PC-9 (cell line): ENCODE measurements around the gene TFF2. TPM values are rescaled to one million over a fixed set of nuclear protein-coding genes. Genes with fewer than 3 reads are reported as not detected.

ENCODE experiments used
- BruUV-seq: library from RNA; stranded (reverse); fragments of 400-500 nt; replicated peaks from 2 replicates; lab custom pipeline; 2021; lab: Mats Ljungman, UMichigan
- CTCF ChIA-PET: fragments of 300-600 bp; sonication (Branson Sonifier 250); formaldehyde crosslinking; loops from one replicate; lab custom pipeline; 2022; ENCODE audit warnings: antibody characterized with exemption; lab: Charles Lee
- POLR2A ChIA-PET: fragments of 300-600 bp; sonication (Branson Sonifier 250); formaldehyde crosslinking; loops from one replicate; lab custom pipeline; 2022; ENCODE audit warnings: antibody characterized with exemption; ENCODE audit not compliant: unreplicated experiment; lab: Charles Lee
- DNase-seq, 2 experiments: peaks; one replicate each; pipeline versions ENCODE4 v3.0.0 to v3.0.0-alpha.2; 2015 to 2022; ENCODE audit warnings: mixed read lengths in 1 of 2
- H2AFZ ChIP-seq: fragments of 200-600 bp; sonication (generic); 2 replicates; pipeline ENCODE4 v1.8.1; 2017; ENCODE audit warnings: antibody characterized with exemption
- H3F3A ChIP-seq: fragments of 200-600 bp; sonication (generic); 2 replicates; pipeline ENCODE4 v1.8.1; 2017; ENCODE audit warnings: antibody characterized with exemption, mild to moderate bottlenecking, low read depth; ENCODE audit not compliant: insufficient read depth
- H3K27ac ChIP-seq: fragments of 200-600 bp; sonication (generic); 2 replicates; pipeline ENCODE4 v1.6.1; 2016; ENCODE audit warnings: mixed run types
- H3K27me3 ChIP-seq: fragments of 200-600 bp; sonication (generic); 2 replicates; pipeline ENCODE4 v1.6.1; 2016; ENCODE audit warnings: low read depth, mixed run types; ENCODE audit not compliant: insufficient read depth
- H3K36me3 ChIP-seq: fragments of 200-600 bp; sonication (generic); 2 replicates; pipeline ENCODE4 v1.6.1; 2016; ENCODE audit warnings: low read depth, mixed run types
- H3K4me1 ChIP-seq: fragments of 200-600 bp; sonication (generic); replicated peaks from 2 replicates; pipeline ENCODE4 v1.6.1; 2016; ENCODE audit warnings: mixed run types; ENCODE audit not compliant: insufficient read depth
- H3K4me2 ChIP-seq: fragments of 200-600 bp; sonication (generic); 2 replicates; pipeline ENCODE4 v1.6.1; 2017; ENCODE audit warnings: mixed run types
- H3K4me3 ChIP-seq: fragments of 200-600 bp; sonication (generic); 2 replicates; pipeline ENCODE4 v1.6.1; 2016; ENCODE audit warnings: mixed run types
- H3K79me2 ChIP-seq: fragments of 200-600 bp; sonication (generic); 2 replicates; pipeline ENCODE4 v1.6.1; 2017; ENCODE audit warnings: low read depth, mixed run types
- H3K9me2 ChIP-seq: fragments of 200-600 bp; sonication (generic); 2 replicates; pipeline ENCODE4 v1.8.1; 2017; ENCODE audit warnings: mild to moderate bottlenecking; ENCODE audit not compliant: insufficient read depth
- H3K9me3 ChIP-seq: fragments of 200-600 bp; sonication (generic); 2 replicates; pipeline ENCODE4 v1.8.1; 2016; ENCODE audit warnings: low read depth; ENCODE audit not compliant: insufficient read depth
- H4K20me1 ChIP-seq: fragments of 200-600 bp; sonication (generic); 2 replicates; pipeline ENCODE4 v1.8.1; 2017; ENCODE audit not compliant: insufficient read depth
- CTCF ChIP-seq: fragments of 200-600 bp; sonication (generic); conservative IDR thresholded peaks from 2 replicates; pipeline ENCODE4 v1.6.1; 2017; ENCODE audit warnings: mixed run types, antibody characterized with exemption, mild to moderate bottlenecking, moderate library complexity
- EZH2 ChIP-seq: fragments of 200-600 bp; sonication (generic); IDR thresholded peaks from 2 replicates; pipeline ENCODE4 v1.8.0; 2017; ENCODE audit warnings: antibody characterized with exemption, low read depth
- intact Hi-C: fragments of 100-400 bp; cut with micrococcal nuclease; formaldehyde crosslinking; loops from one replicate; pipeline ENCODE4 v1.10.0; 2022; ENCODE audit not compliant: unreplicated experiment
- total RNA-seq: library from RNA; stranded (reverse); gene quantifications from 2 replicates; pipeline ENCODE4 v1.2.3, GENCODE V29; 2021

The TFF2 gene
- total RNA-seq, 1 experiment from 2014 or later: 0.52 TPM

GRCh38 chr21:42378418-42378817 lies 27.6 kb upstream of the TFF2 start:
- intact Hi-C loops: no loop called here
- TF ChIP-seq CTCF: no peak
- no peak for TF ChIP-seq EZH2
- BruUV-seq: no TSS peak

GRCh38 chr21:42377951-42378340 lies 27.2 kb upstream of the TFF2 start:
- H3K4me1 ChIP-seq: no peaks in the 10 kb centered on the region
- no peak overlapping the region for H2AFZ ChIP-seq
- TF ChIP-seq CTCF: no peak
- TF ChIP-seq EZH2: no peak
- DNase-seq: no peak
- H3K27ac ChIP-seq: no peak overlapping the region
- H3F3A ChIP-seq: no peaks in the 10 kb centered on the region
- H3K9me2 ChIP-seq: no peaks in the 10 kb centered on the region
- no peaks in the 10 kb centered on the region for H3K36me3 ChIP-seq
- H3K4me3 ChIP-seq: no peak overlapping the region
- no peaks in the 10 kb centered on the region for H3K9me3 ChIP-seq
- POLR2A ChIA-PET: no interaction called here
- no peaks in the 10 kb centered on the region for H4K20me1 ChIP-seq
- H3K79me2 ChIP-seq: no peaks in the 10 kb centered on the region
- CTCF ChIA-PET: no interaction called here
- intact Hi-C loops: no loop called here
- no peak overlapping the region for H3K4me2 ChIP-seq
- BruUV-seq: no TSS peak
- no peaks in the 10 kb centered on the region for H3K27me3 ChIP-seq

More at GRCh38 chr21:42378418-42378817, 27.6 kb upstream of the TFF2 start:
- Histone ChIP-seq H3K9me3 (no peaks in the 10 kb centered on the region), H4K20me1 (no peaks in the 10 kb centered on the region), H3K4me1 (no peaks in the 10 kb centered on the region), H3K4me3 (no peak overlapping the region), H3K27me3 (no peaks in the 10 kb centered on the region), H3K79me2 (no peaks in the 10 kb centered on the region), H3F3A (no peaks in the 10 kb centered on the region), H3K9me2 (no peaks in the 10 kb centered on the region), H2AFZ (no peak overlapping the region), H3K36me3 (no peaks in the 10 kb centered on the region), H3K4me2 (no peak overlapping the region), H3K27ac (no peak overlapping the region)
- ChIA-PET CTCF (no interaction called here), POLR2A (no interaction called here)
- no peak for DNase-seq

- Histone ChIP-seq H3K36me3 (no peaks in the 10 kb centered on the region), H3F3A (no peaks in the 10 kb centered on the region), H3K4me2 (no peak overlapping the region), H3K4me1 (no peaks in the 10 kb centered on the region), H3K4me3 (no peak overlapping the region), H3K79me2 (no peaks in the 10 kb centered on the region), H3K9me2 (no peaks in the 10 kb centered on the region), H2AFZ (no peak overlapping the region), H3K9me3 (no peaks in the 10 kb centered on the region), H3K27ac (no peak overlapping the region), H4K20me1 (no peaks in the 10 kb centered on the region), H3K27me3 (no peaks in the 10 kb centered on the region)
- BruUV-seq: no TSS peak
- TF ChIP-seq EZH2: no peak
- TF ChIP-seq CTCF: no peak
- ChIA-PET POLR2A (no interaction called here), CTCF (no interaction called here)
- intact Hi-C loops: no loop called here
- DNase-seq: no peak
Measured at GRCh38 chr21:42377211-42377950, 26.6 kb upstream of the TFF2 start.
